GM23248 (cell line): ENCODE data around the gene GALNT1.

Experiments
- EZH2 ChIP-seq: fragments of 200-600 bp; sonication (generic); IDR thresholded peaks from 2 replicates; pipeline ENCODE4 v1.6.1; 2018; ENCODE audit warnings: antibody characterized with exemption, mild to moderate bottlenecking; ENCODE audit not compliant: insufficient read depth, poor library complexity, severe bottlenecking
- EZH2phosphoT487 ChIP-seq: fragments of 200-600 bp; sonication (generic); IDR thresholded peaks from 2 replicates; pipeline ENCODE4 v1.6.1; 2018; ENCODE audit warnings: antibody characterized with exemption, moderate library complexity, mild to moderate bottlenecking, low read depth; ENCODE audit not compliant: insufficient read depth

DNA sequence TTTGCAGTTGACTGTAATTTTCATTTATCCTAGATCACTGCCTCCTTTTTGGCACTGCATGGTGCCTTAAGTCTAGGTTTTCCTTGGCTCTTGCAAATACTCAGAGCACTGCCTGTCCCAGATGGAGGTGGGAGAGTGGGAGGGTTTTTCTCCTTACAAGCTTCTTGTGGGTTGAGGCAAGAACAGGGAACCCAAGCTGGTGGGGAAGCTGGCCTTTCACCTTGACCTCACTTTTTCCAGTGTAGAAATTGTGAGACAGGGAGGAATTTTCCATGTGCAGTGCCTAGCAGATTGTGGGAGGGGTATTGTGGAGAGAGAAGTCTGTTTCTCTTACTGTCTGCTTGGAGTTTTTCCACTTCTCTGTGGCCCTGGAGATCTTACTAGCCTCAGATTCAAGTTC, 21.5 kb downstream of the GALNT1 start:
- no peak for TF ChIP-seq EZH2
- TF ChIP-seq EZH2phosphoT487 = no peak
